Transverse colon (tissue), 4 donors: ENCODE results near the gene ZNF827. TPM values are rescaled to one million over a fixed set of nuclear protein-coding genes. Genes with fewer than 3 reads are reported as not detected.

Experiments
- DNase-seq: peaks from one replicate; pipeline ENCODE4 v3.0.0-alpha.2; 2019
- H3K27ac ChIP-seq, 4 donors: fragments of 200-600 bp; sonication (generic); 2 replicates each; pipeline ENCODE4 v1.5.1; 2016 to 2018; ENCODE audit warnings: inconsistent platforms in 4 of 4
- H3K27me3 ChIP-seq: fragments of 200-600 bp; sonication (generic); 2 replicates; pipeline ENCODE4 v1.5.1; 2017; ENCODE audit warnings: inconsistent platforms
- H3K36me3 ChIP-seq, 4 donors: fragments of 200-600 bp; sonication (generic); 2 replicates each; pipeline ENCODE4 v1.5.1; 2017 to 2019; ENCODE audit warnings: inconsistent platforms in 4 of 4
- H3K4me1 ChIP-seq, 4 donors: fragments of 200-600 bp; sonication (generic); 2 replicates each; pipeline ENCODE4 v1.5.1; 2017 to 2020; ENCODE audit warnings: inconsistent platforms in 4 of 4
- H3K4me3 ChIP-seq, 4 donors: fragments of 200-600 bp; sonication (generic); 1 replicate in 1 of 4; 2 replicates in 3 of 4; pipeline versions ENCODE4 v1.5.1 to v1.6.1; 2017 to 2019; ENCODE audit warnings: inconsistent platforms in 4 of 4
- H3K9me3 ChIP-seq, 2 donors: fragments of 200-600 bp; sonication (generic); 2 replicates each; pipeline ENCODE4 v1.5.1; 2017 to 2019; ENCODE audit warnings: inconsistent platforms in 2 of 2
- EP300 ChIP-seq: sonication (generic); formaldehyde crosslinking; IDR thresholded peaks from one replicate; pipeline ENCODE4 v1.6.1; 2017; ENCODE audit warnings: antibody characterized with exemption, low read depth
- POLR2A ChIP-seq: fragments of 450-650 bp; IDR thresholded peaks from one replicate; pipeline ENCODE4 v1.6.1; 2016; ENCODE audit warnings: antibody characterized with exemption, mild to moderate bottlenecking, moderate library complexity
- POLR2AphosphoS5 ChIP-seq, 3 donors: sonication (generic); formaldehyde crosslinking; IDR thresholded peaks; one replicate each; pipeline ENCODE4 v1.6.1; 2016; ENCODE audit warnings: antibody characterized with exemption in 3 of 3
- WGBS, 2 donors: methylation state at CpG; one replicate each; pipeline ENCODE4 v1.1.5; 2018; ENCODE audit warnings: low coverage in 1 of 2; 5-methylcytosine and 5-hydroxymethylcytosine counted together
- in situ Hi-C, 4 donors: fragments of 200-750 bp; cut with MboI; loops; one replicate each; pipeline versions ENCODE4 v1.15.0 to v1.15.1; 2017; ENCODE audit warnings: low sequenced_read_pairs in 3 of 4, low pct_ligation_motif_present in 1 of 4, low pct_unique_long_range_greater_than_20kb in 1 of 4
- intact Hi-C: fragments of 100-400 bp; cut with DNase I; formaldehyde crosslinking; loops from one replicate; pipeline ENCODE4 v1.15.1; 2023; ENCODE audit warnings: low total_unique reads
- total RNA-seq, 4 donors: library from RNA; depleted of rRNA; stranded (reverse); fragments of >200 nt; gene quantifications; one replicate each; pipeline ENCODE4 v1.1.0, GENCODE V29; 2016
- TF ChIP-seq, protein P1 (sequence below), 5 experiments: fragments of 200-600 bp in 3 of 5; fragments of 450-650 bp in 2 of 5; sonication (generic) in 3 of 5; IDR thresholded peaks; 1 replicate in 2 of 5; 2 replicates in 3 of 5; pipeline ENCODE4 v1.5.1; 2016 to 2017; ENCODE audit warnings: antibody characterized with exemption in 5 of 5, inconsistent platforms in 3 of 5, mild to moderate bottlenecking in 2 of 5, moderate library complexity in 1 of 5

The ZNF827 gene, protein sequence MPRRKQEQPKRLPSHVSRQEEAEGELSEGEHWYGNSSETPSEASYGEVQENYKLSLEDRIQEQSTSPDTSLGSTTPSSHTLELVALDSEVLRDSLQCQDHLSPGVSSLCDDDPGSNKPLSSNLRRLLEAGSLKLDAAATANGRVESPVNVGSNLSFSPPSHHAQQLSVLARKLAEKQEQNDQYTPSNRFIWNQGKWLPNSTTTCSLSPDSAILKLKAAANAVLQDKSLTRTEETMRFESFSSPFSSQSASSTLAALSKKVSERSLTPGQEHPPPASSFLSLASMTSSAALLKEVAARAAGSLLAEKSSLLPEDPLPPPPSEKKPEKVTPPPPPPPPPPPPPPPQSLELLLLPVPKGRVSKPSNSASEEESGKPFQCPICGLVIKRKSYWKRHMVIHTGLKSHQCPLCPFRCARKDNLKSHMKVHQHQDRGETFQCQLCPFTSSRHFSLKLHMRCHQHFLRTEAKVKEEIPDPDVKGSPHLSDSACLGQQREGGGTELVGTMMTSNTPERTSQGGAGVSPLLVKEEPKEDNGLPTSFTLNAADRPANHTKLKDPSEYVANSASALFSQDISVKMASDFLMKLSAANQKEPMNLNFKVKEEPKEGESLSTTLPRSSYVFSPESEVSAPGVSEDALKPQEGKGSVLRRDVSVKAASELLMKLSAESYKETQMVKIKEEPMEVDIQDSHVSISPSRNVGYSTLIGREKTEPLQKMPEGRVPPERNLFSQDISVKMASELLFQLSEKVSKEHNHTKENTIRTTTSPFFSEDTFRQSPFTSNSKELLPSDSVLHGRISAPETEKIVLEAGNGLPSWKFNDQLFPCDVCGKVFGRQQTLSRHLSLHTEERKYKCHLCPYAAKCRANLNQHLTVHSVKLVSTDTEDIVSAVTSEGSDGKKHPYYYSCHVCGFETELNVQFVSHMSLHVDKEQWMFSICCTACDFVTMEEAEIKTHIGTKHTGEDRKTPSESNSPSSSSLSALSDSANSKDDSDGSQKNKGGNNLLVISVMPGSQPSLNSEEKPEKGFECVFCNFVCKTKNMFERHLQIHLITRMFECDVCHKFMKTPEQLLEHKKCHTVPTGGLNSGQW
- 10 to 100 TPM; 22.5 to 61.3 (median 29.2) TPM for total RNA-seq

DNA sequence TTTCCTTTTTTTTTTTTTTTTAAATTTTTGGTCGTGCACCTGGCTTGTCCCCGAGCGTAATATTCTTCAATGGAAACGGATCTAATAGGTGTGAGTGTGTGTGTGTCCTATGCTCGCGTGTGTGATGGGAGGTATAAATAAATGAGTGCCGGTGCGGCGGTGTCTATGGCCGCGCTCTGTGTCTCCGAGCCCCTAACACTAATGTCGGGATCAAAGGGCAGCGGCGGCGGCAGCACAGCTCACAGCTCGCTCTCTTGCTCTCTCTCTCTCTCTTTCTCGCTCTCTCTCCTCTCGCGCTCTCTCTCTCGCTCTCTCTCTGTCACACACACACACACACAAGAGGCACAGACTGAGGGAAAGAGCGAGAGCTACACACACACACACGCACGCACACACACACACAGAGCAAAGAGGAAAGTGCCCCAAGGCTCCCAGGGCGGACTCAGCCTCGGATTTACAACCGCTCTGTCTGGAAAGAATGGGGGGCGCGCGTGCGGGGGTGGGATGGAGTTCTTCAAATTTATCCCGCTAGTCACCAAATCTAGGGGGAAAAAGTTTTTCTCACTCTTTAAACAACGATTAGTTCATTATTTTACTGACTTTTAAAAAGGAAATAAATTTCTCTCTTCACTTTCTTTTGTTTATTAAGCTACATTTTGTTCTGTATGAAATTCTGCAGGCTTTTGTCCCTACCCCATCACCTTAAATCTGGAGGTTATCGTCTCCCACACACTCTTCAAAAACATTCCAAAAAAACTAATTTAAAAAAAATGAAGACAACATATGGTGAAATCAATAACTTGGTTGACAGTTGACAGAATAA is at the start of gene ZNF827:
ZNF827 (minus strand) TSS at position 206 of the 823 bp plus-strand sequence. CDS start 416 bp downstream, outside the sequence.
- in situ Hi-C loops (no loop called here), intact Hi-C loops (loop anchor here (10.0 kb wide), 1 partner anchor 204 kb away; no protein-coding TSS in a partner anchor)
- Histone ChIP-seq H3K4me3 (peak within 1 kb of the TSS; percentile 67 to 80 (median 75)), H3K9me3 (no peaks in the 10 kb centered on the region), H3K27me3 (no peaks in the 10 kb centered on the region), H3K4me1 (peaks cover 12 to 30% (median 16%) of the 10 kb centered on the region in 4 donors), H3K36me3 (no peaks in the 10 kb centered on the region), H3K27ac (peak within 1 kb of the TSS; percentile 89 to 97 (median 96))
- WGBS, 2 donors: 2 to 9% methylated on average over 3 to 34 of the region's 34 CpGs
- TF ChIP-seq POLR2AphosphoS5 (IDR thresholded peaks at IDR 0.05) (peak; percentile 8 to 70 (median 50)), POLR2A (peak; percentile 71), EP300 (no peak)
- TF ChIP-seq, protein P1, sequence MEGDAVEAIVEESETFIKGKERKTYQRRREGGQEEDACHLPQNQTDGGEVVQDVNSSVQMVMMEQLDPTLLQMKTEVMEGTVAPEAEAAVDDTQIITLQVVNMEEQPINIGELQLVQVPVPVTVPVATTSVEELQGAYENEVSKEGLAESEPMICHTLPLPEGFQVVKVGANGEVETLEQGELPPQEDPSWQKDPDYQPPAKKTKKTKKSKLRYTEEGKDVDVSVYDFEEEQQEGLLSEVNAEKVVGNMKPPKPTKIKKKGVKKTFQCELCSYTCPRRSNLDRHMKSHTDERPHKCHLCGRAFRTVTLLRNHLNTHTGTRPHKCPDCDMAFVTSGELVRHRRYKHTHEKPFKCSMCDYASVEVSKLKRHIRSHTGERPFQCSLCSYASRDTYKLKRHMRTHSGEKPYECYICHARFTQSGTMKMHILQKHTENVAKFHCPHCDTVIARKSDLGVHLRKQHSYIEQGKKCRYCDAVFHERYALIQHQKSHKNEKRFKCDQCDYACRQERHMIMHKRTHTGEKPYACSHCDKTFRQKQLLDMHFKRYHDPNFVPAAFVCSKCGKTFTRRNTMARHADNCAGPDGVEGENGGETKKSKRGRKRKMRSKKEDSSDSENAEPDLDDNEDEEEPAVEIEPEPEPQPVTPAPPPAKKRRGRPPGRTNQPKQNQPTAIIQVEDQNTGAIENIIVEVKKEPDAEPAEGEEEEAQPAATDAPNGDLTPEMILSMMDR (IDR thresholded peaks at IDR 0.05): peak in 1 of 5 experiments; percentile 21
- DNase-seq: peak; percentile 78

DNA sequence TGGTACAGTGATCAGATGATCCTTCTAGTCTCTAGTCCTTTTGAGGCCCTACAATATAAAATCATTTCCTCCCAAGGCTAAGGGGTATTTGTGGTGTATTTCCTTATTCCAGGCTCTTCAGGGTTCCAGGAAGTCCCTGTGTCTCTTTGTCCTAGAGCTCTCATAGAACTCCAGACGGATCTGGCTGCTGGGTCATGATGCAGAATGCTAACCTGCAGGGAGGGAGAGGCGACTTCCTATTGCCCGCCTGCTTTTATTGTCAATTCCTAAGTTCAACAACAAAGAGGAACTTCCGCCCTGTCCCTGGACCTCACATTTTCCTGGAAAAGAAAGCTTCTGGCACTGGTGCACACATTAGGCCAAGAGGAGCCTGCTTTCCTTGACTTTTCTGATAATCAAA is 45.9 kb upstream of the ZNF827 start:
- Histone ChIP-seq H3K4me1 (peaks cover 0 to 3% (median 0%) of the 10 kb centered on the region in 4 donors), H3K27me3 (no peaks in the 10 kb centered on the region), H3K4me3 (no peak overlapping the region), H3K9me3 (no peaks in the 10 kb centered on the region), H3K27ac (no peak overlapping the region), H3K36me3 (no peaks in the 10 kb centered on the region)
- in situ Hi-C loops: no loop called here
- intact Hi-C loops: no loop called here
- peak; percentile 20 for DNase-seq
- no peak for TF ChIP-seq EP300
- no peak for TF ChIP-seq POLR2AphosphoS5 (IDR thresholded peaks at IDR 0.05)
- no peak for TF ChIP-seq POLR2A
- TF ChIP-seq, protein P1 (IDR thresholded peaks at IDR 0.05): no peak
- 33 to 49% methylated on average over 1 to 4 of the region's 4 CpGs for WGBS, 2 donors

DNA sequence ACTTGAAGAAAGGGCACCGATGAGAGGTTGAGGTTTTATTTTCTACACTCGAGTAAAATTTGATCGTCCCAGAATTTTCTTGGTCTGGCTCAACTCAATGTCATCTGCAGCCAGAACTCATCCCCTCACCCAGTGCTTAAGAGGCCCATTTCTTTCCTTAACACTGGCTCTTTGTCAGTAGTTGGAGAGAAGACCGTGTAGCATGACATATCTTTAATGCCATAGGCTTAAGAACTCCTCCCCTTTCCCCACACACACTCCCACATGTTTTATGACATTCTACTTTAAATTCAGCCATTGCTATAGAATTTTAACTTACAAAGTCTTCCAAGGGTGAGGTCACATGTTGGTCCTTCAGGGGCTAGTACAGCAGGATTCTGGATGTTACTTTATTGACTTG is 44.2 kb upstream of the ZNF827 start:
- Histone ChIP-seq H3K36me3 (no peaks in the 10 kb centered on the region), H3K27ac (no peak overlapping the region), H3K4me3 (no peak overlapping the region), H3K27me3 (no peaks in the 10 kb centered on the region), H3K4me1 (peaks cover 0 to 3% (median 0%) of the 10 kb centered on the region in 4 donors), H3K9me3 (no peaks in the 10 kb centered on the region)
- no peak for DNase-seq
- TF ChIP-seq, protein P1 (IDR thresholded peaks at IDR 0.05): no peak
- no peak for TF ChIP-seq EP300
- no peak for TF ChIP-seq POLR2AphosphoS5 (IDR thresholded peaks at IDR 0.05)
- TF ChIP-seq POLR2A: no peak
- 71 to 74% methylated on average over 3 to 4 of the region's 4 CpGs for WGBS, 2 donors
- in situ Hi-C loops (no loop called here), intact Hi-C loops (no loop called here)
